Mammary epithelial cell (primary cell): ENCODE measurements around the gene RAMACL.

Experiments used
- EZH2 ChIP-seq: IDR thresholded peaks from 2 replicates; pipeline ENCODE4 v1.6.1; 2012; ENCODE audit warnings: low read length, inconsistent platforms, borderline replicate concordance
- TF ChIP-seq, protein P1 (sequence below), 2 donors: IDR thresholded peaks in 1 of 2; conservative IDR thresholded peaks in 1 of 2; 2 replicates each; pipeline ENCODE4 v1.5.1; 2011 to 2012; ENCODE audit warnings: inconsistent platforms in 2 of 2, low read length in 2 of 2, mild to moderate bottlenecking in 2 of 2, control low read depth in 1 of 2, low read depth in 1 of 2; ENCODE audit not compliant: insufficient read depth in 1 of 2; ENCODE audit errors: extremely low read depth in 1 of 2

- TF ChIP-seq, protein P1, sequence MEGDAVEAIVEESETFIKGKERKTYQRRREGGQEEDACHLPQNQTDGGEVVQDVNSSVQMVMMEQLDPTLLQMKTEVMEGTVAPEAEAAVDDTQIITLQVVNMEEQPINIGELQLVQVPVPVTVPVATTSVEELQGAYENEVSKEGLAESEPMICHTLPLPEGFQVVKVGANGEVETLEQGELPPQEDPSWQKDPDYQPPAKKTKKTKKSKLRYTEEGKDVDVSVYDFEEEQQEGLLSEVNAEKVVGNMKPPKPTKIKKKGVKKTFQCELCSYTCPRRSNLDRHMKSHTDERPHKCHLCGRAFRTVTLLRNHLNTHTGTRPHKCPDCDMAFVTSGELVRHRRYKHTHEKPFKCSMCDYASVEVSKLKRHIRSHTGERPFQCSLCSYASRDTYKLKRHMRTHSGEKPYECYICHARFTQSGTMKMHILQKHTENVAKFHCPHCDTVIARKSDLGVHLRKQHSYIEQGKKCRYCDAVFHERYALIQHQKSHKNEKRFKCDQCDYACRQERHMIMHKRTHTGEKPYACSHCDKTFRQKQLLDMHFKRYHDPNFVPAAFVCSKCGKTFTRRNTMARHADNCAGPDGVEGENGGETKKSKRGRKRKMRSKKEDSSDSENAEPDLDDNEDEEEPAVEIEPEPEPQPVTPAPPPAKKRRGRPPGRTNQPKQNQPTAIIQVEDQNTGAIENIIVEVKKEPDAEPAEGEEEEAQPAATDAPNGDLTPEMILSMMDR (conservative IDR thresholded peaks at IDR 0.05 in 1 of 2, IDR thresholded peaks at IDR 0.05 in 1 of 2; ENCODE audit: extremely low read depth in 1 of 2, insufficient read depth in 1 of 2, low read depth in 1 of 2, low read length in 2 of 2) = no peak
- no peak for TF ChIP-seq EZH2
These were observed 2.9 kb upstream of the RAMACL start for GRCh38 chr6:166589337-166589731.
